Measurements from ENCODE around the gene DAAM1. TPM values are rescaled to one million over a fixed set of nuclear protein-coding genes. Genes with fewer than 3 reads are reported as not detected.

Gene DAAM1
- polyA plus RNA-seq, 3 donors: 3.2 to 6.3 (median 4.4) TPM

- Histone ChIP-seq H3K9ac (ENCODE audit: insufficient read depth, low read length, poor library complexity, severe bottlenecking) (no peak overlapping the region), H3K4me3 (replicated peaks in 1 of 3; ENCODE audit: low read depth in 2 of 3, low read length in 3 of 3) (no peak overlapping the region), H3K4me2 (replicated peaks; ENCODE audit: extremely low read depth, low read length, poor library complexity, severe bottlenecking) (no peak overlapping the region), H3K27ac (ENCODE audit: low read depth in 1 of 2, low read length in 2 of 2) (no peak overlapping the region), H4K20me1 (ENCODE audit: insufficient read depth, low read length) (no peaks in the 10 kb centered on the region), H3K36me3 (replicated peaks in 1 of 2; ENCODE audit: control insufficient read depth in 1 of 2, insufficient read depth in 2 of 2, low read length in 2 of 2) (peaks cover 0 to 14% of the 10 kb centered on the region in 2 donors), H3K9me3 (replicated peaks in 1 of 2; ENCODE audit: control insufficient read depth in 1 of 2, insufficient read depth in 1 of 2, low read length in 2 of 2) (no peaks in the 10 kb centered on the region), H3K79me2 (ENCODE audit: insufficient read depth, low read length) (no peaks in the 10 kb centered on the region), H3K4me1 (ENCODE audit: control insufficient read depth in 1 of 2, insufficient read depth in 2 of 2, low read length in 2 of 2) (no peaks in the 10 kb centered on the region), H3K27me3 (ENCODE audit: control insufficient read depth in 2 of 2, insufficient read depth in 2 of 2, low read length in 2 of 2) (no peaks in the 10 kb centered on the region), H2AFZ (ENCODE audit: insufficient read depth, low read depth, low read length, poor library complexity, severe bottlenecking) (no peak overlapping the region)
- no CpG with 5 or more reads among the region's 1 CpG for WGBS (ENCODE audit: insufficient coverage)
- peaks cover 0 to 1% (median 0%) of the 10 kb centered on the region in 3 donors for H3K27me3 Mint-ChIP-seq (ENCODE audit: low read depth in 3 of 3)
- no peak overlapping the region for H3K27ac Mint-ChIP-seq
- no peak for TF ChIP-seq CTCF (IDR thresholded peaks at IDR 0.05)
- intact Hi-C loops (cut with micrococcal nuclease): no loop called here
- no peak for DNase-seq
- H3K4me3 Mint-ChIP-seq: no peak overlapping the region
- H3K36me3 Mint-ChIP-seq: peaks cover 18 to 20% of the 10 kb centered on the region in 2 donors
- H3K4me1 Mint-ChIP-seq: no peaks in the 10 kb centered on the region
- peaks cover 0 to 3% (median 0%) of the 10 kb centered on the region in 7 donors for H3K9me3 Mint-ChIP-seq
These were observed 106.2 kb downstream of the DAAM1 start for GRCh38 chr14:59294662-59294992.

- H3K9ac ChIP-seq (ENCODE audit: insufficient read depth, low read length, poor library complexity, severe bottlenecking): no peak overlapping the region
- Mint-ChIP-seq H3K36me3 (peaks cover 18 to 20% of the 10 kb centered on the region in 2 donors), H3K4me3 (no peak overlapping the region), H3K27ac (no peak overlapping the region), H3K4me1 (no peaks in the 10 kb centered on the region), H3K9me3 (peaks cover 0 to 3% (median 0%) of the 10 kb centered on the region in 7 donors), H3K27me3 (ENCODE audit: low read depth in 3 of 3) (peaks cover 0 to 1% (median 0%) of the 10 kb centered on the region in 3 donors)
- H3K27me3 ChIP-seq (ENCODE audit: control insufficient read depth in 2 of 2, insufficient read depth in 2 of 2, low read length in 2 of 2): no peaks in the 10 kb centered on the region
- H3K27ac ChIP-seq (ENCODE audit: low read depth in 1 of 2, low read length in 2 of 2): no peak overlapping the region
- no peaks in the 10 kb centered on the region for H3K4me1 ChIP-seq (ENCODE audit: control insufficient read depth in 1 of 2, insufficient read depth in 2 of 2, low read length in 2 of 2)
- no peak overlapping the region for H3K4me3 ChIP-seq (replicated peaks in 1 of 3; ENCODE audit: low read depth in 2 of 3, low read length in 3 of 3)
- peaks cover 0 to 14% of the 10 kb centered on the region in 2 donors for H3K36me3 ChIP-seq (replicated peaks in 1 of 2; ENCODE audit: control insufficient read depth in 1 of 2, insufficient read depth in 2 of 2, low read length in 2 of 2)
- intact Hi-C loops (cut with micrococcal nuclease): no loop called here
- no peak for DNase-seq
- H3K79me2 ChIP-seq (ENCODE audit: insufficient read depth, low read length): no peaks in the 10 kb centered on the region
- H3K4me2 ChIP-seq (replicated peaks; ENCODE audit: extremely low read depth, low read length, poor library complexity, severe bottlenecking): no peak overlapping the region
- H4K20me1 ChIP-seq (ENCODE audit: insufficient read depth, low read length): no peaks in the 10 kb centered on the region
- no peak for TF ChIP-seq CTCF (IDR thresholded peaks at IDR 0.05)
- no peaks in the 10 kb centered on the region for H3K9me3 ChIP-seq (replicated peaks in 1 of 2; ENCODE audit: control insufficient read depth in 1 of 2, insufficient read depth in 1 of 2, low read length in 2 of 2)
- no peak overlapping the region for H2AFZ ChIP-seq (ENCODE audit: insufficient read depth, low read depth, low read length, poor library complexity, severe bottlenecking)
These were observed 107.5 kb downstream of the DAAM1 start for GRCh38 chr14:59295951-59296350.
